H1 (cell line): ENCODE results near the gene MXD4. TPM values are rescaled to one million over a fixed set of nuclear protein-coding genes. Genes with fewer than 3 reads are reported as not detected.

Experiments used
- CTCF ChIA-PET: fragments of 300-600 bp; sonication (Branson Sonifier 250); formaldehyde crosslinking; loops from one replicate; lab custom pipeline; 2021; ENCODE audit not compliant: partially characterized antibody; lab: Charles Lee
- POLR2A ChIA-PET: fragments of 300-600 bp; sonication (Branson Sonifier 250); formaldehyde crosslinking; loops from one replicate; lab custom pipeline; 2021; ENCODE audit warnings: inconsistent platforms; ENCODE audit not compliant: partially characterized antibody; lab: Charles Lee
- DNase-seq, 2 experiments: peaks; one replicate each; pipeline versions ENCODE4 v3.0.0 to v3.0.0-alpha.2; 2010 to 2022; ENCODE audit warnings: low spot score in 2 of 2, low read depth in 1 of 2, mixed read lengths in 1 of 2
- FAIRE-seq: peaks from 2 replicates; lab custom pipeline; 2011; peaks lifted over from hg19 to GRCh38; lab: Jason Lieb, UNC
- H2AFZ ChIP-seq: 2 replicates; pipeline ENCODE4 v1.8.1; 2012; ENCODE audit warnings: low read length, inconsistent platforms
- H2AK5ac ChIP-seq: 2 replicates; pipeline ENCODE4 v1.6.1; 2013; ENCODE audit warnings: low read depth, low read length
- H2BK120ac ChIP-seq: replicated peaks from 2 replicates; pipeline ENCODE3; 2013; ENCODE audit warnings: low read depth, low read length, inconsistent platforms
- H2BK12ac ChIP-seq: 2 replicates; pipeline ENCODE4 v1.6.1; 2013; ENCODE audit warnings: low read depth, low read length
- H2BK15ac ChIP-seq: 2 replicates; pipeline ENCODE4 v1.6.1; 2013; ENCODE audit warnings: low read length
- H2BK20ac ChIP-seq: 2 replicates; pipeline ENCODE4 v1.6.1; 2013; ENCODE audit warnings: low read length
- H2BK5ac ChIP-seq: 2 replicates; pipeline ENCODE4 v1.6.1; 2013; ENCODE audit warnings: low read depth, low read length
- H3K14ac ChIP-seq: 2 replicates; pipeline ENCODE4 v1.6.1; 2013; ENCODE audit warnings: inconsistent platforms; ENCODE audit not compliant: insufficient read length
- H3K18ac ChIP-seq: 2 replicates; pipeline ENCODE4 v1.6.1; 2013; ENCODE audit warnings: low read length; ENCODE audit errors: extremely low read depth
- H3K23ac ChIP-seq: 2 replicates; pipeline ENCODE4 v1.6.1; 2013; ENCODE audit warnings: inconsistent platforms; ENCODE audit not compliant: insufficient read length
- H3K23me2 ChIP-seq: 2 replicates; pipeline ENCODE4 v1.6.1; 2013; ENCODE audit warnings: low read depth, low read length
- H3K27ac ChIP-seq: 2 replicates; pipeline ENCODE4 v1.6.1; 2011; ENCODE audit warnings: low read depth, low read length, inconsistent platforms
- H3K27me3 ChIP-seq, 4 experiments: replicated peaks in 1 of 4; 1 replicate in 1 of 4; 2 replicates in 3 of 4; pipeline versions ENCODE4 v1.6.1 to v1.8.1; 2011 to 2013; ENCODE audit warnings: low read length in 3 of 4, mild to moderate bottlenecking in 3 of 4, inconsistent platforms in 2 of 4, mixed read lengths in 2 of 4, moderate library complexity in 1 of 4; ENCODE audit not compliant: control insufficient read depth in 3 of 4, insufficient read depth in 3 of 4; ENCODE audit errors: extremely low read depth in 1 of 4
- H3K36me3 ChIP-seq, 4 experiments: 2 replicates each; pipeline versions ENCODE4 v1.6.1 to v1.8.1; 2011 to 2013; ENCODE audit warnings: mild to moderate bottlenecking in 4 of 4, low read length in 3 of 4, moderate library complexity in 2 of 4, control low read depth in 1 of 4, inconsistent platforms in 1 of 4; ENCODE audit not compliant: insufficient read depth in 4 of 4, control insufficient read depth in 2 of 4
- H3K4ac ChIP-seq: replicated peaks from 2 replicates; pipeline ENCODE3; 2013; ENCODE audit warnings: low read length, low read depth, mixed read lengths, inconsistent platforms; ENCODE audit not compliant: insufficient read length
- H3K4me1 ChIP-seq, 4 experiments: replicated peaks in 1 of 4; 1 replicate in 1 of 4; 2 replicates in 3 of 4; pipeline versions ENCODE4 v1.6.1 to v1.8.1; 2011 to 2013; ENCODE audit warnings: low read length in 3 of 4, inconsistent platforms in 2 of 4, mixed read lengths in 1 of 4; ENCODE audit not compliant: insufficient read depth in 4 of 4, control insufficient read depth in 3 of 4
- H3K4me2 ChIP-seq, 2 experiments: 2 replicates each; pipeline versions ENCODE4 v1.6.1 to v1.8.1; 2011 to 2013; ENCODE audit warnings: low read depth in 2 of 2, low read length in 2 of 2, control low read depth in 1 of 2, inconsistent platforms in 1 of 2, mild to moderate bottlenecking in 1 of 2; ENCODE audit not compliant: insufficient read depth in 1 of 2
- H3K4me3 ChIP-seq, 4 experiments: fragments of 200-600, 300-600 bp in 1 of 4; sonication (generic), shearing (Covaris generic), sonication (Bioruptor Twin) in 1 of 4; 2 replicates each; pipeline versions ENCODE4 v1.5.1 to v1.8.1; 2011 to 2016; ENCODE audit warnings: low read length in 4 of 4, low read depth in 3 of 4, control low read depth in 2 of 4, inconsistent platforms in 2 of 4, mild to moderate bottlenecking in 2 of 4, mixed read lengths in 1 of 4, moderate library complexity in 1 of 4; ENCODE audit not compliant: insufficient read depth in 2 of 4; ENCODE audit errors: extremely low read depth in 1 of 4
- H3K56ac ChIP-seq: replicated peaks from 2 replicates; pipeline ENCODE3; 2013; ENCODE audit warnings: low read depth, mild to moderate bottlenecking, mixed read lengths, low read length, inconsistent platforms; ENCODE audit not compliant: insufficient read length
- H3K79me1 ChIP-seq: 2 replicates; pipeline ENCODE4 v1.6.1; 2013; ENCODE audit warnings: low read depth, low read length, control low read depth
- H3K79me2 ChIP-seq, 2 experiments: 2 replicates each; pipeline versions ENCODE4 v1.6.1 to v1.8.1; 2012 to 2013; ENCODE audit warnings: low read length in 2 of 2, mild to moderate bottlenecking in 2 of 2, inconsistent platforms in 1 of 2; ENCODE audit not compliant: insufficient read depth in 2 of 2, control insufficient read depth in 1 of 2
- H3K9ac ChIP-seq, 4 experiments: replicated peaks in 1 of 4; 1 replicate in 1 of 4; 2 replicates in 3 of 4; pipeline versions ENCODE4 v1.6.1 to v1.8.1; 2011 to 2013; ENCODE audit warnings: low read depth in 3 of 4, low read length in 3 of 4, control low read depth in 2 of 4, mild to moderate bottlenecking in 2 of 4, moderate library complexity in 2 of 4, inconsistent platforms in 1 of 4; ENCODE audit errors: extremely low read depth in 1 of 4
- H3K9me3 ChIP-seq, 2 experiments: 2 replicates each; pipeline versions ENCODE4 v1.6.1 to v1.8.1; 2012 to 2013; ENCODE audit warnings: mild to moderate bottlenecking in 2 of 2, moderate library complexity in 2 of 2, control low read depth in 1 of 2, inconsistent platforms in 1 of 2, low read depth in 1 of 2, low read length in 1 of 2, mixed read lengths in 1 of 2; ENCODE audit not compliant: insufficient read depth in 2 of 2
- H4K20me1 ChIP-seq, 2 experiments: replicated peaks in 1 of 2; 2 replicates each; pipeline versions ENCODE3 to v1.8.1; 2011 to 2013; ENCODE audit warnings: inconsistent platforms in 2 of 2, low read length in 2 of 2, mild to moderate bottlenecking in 1 of 2; ENCODE audit not compliant: insufficient read depth in 2 of 2, control insufficient read depth in 1 of 2
- H4K5ac ChIP-seq: 2 replicates; pipeline ENCODE4 v1.6.1; 2013; ENCODE audit warnings: low read length, low read depth, mixed read lengths, inconsistent platforms; ENCODE audit not compliant: insufficient read length
- H4K8ac ChIP-seq: 2 replicates; pipeline ENCODE4 v1.8.0; 2013; ENCODE audit warnings: mild to moderate bottlenecking, moderate library complexity, low read length, inconsistent platforms; ENCODE audit not compliant: insufficient read depth; ENCODE audit errors: extremely low read depth
- H4K91ac ChIP-seq: replicated peaks from 2 replicates; pipeline ENCODE3; 2013; ENCODE audit warnings: low read length, mixed read lengths, inconsistent platforms; ENCODE audit not compliant: insufficient read length
- CBX8 ChIP-seq: fragments of 300-800, 300-1000 bp; sonication (generic); IDR thresholded peaks from 2 replicates; pipeline ENCODE4 v1.7.1; 2016; ENCODE audit warnings: low read depth, low read length, borderline replicate concordance
- EP300 ChIP-seq, 2 experiments: IDR thresholded peaks; 1 replicate in 1 of 2; 2 replicates in 1 of 2; pipeline ENCODE4 v1.6.1; 2011 to 2012; ENCODE audit warnings: low read depth in 2 of 2, low read length in 2 of 2, mild to moderate bottlenecking in 2 of 2, borderline replicate concordance in 1 of 2, inconsistent platforms in 1 of 2, moderate library complexity in 1 of 2
- RFX5 ChIP-seq: IDR thresholded peaks from 2 replicates; pipeline ENCODE4 v1.6.1; 2011; ENCODE audit warnings: low read depth, low read length, improper control_type of control experiment, borderline replicate concordance
- RNF2 ChIP-seq: fragments of 200-900, 300-1000 bp; sonication (generic); IDR thresholded peaks from 2 replicates; pipeline ENCODE4 v1.7.1; 2016; ENCODE audit warnings: borderline replicate concordance, low read depth, mild to moderate bottlenecking, antibody characterized with exemption, low read length; ENCODE audit not compliant: poor library complexity, severe bottlenecking; ENCODE audit errors: missing control alignments
- RXRA ChIP-seq: IDR thresholded peaks from 2 replicates; pipeline ENCODE4 v1.6.1; 2011; ENCODE audit warnings: low read depth, mild to moderate bottlenecking, low read length, moderate library complexity; ENCODE audit not compliant: insufficient read depth
- SAP30 ChIP-seq: fragments of 300-600 bp; sonication (generic); IDR thresholded peaks from 2 replicates; pipeline ENCODE4 v1.7.1; 2012; ENCODE audit warnings: low read length, moderate library complexity, mild to moderate bottlenecking, inconsistent platforms; ENCODE audit not compliant: insufficient read depth, insufficient replicate concordance
- WGBS, 2 experiments: shearing (Covaris generic) in 1 of 2; methylation state at CpG; one replicate each; pipeline versions ENCODE4 v1.1.6 to v1.1.7; 2013 to 2015; ENCODE audit warnings: low lambda C conversion rate in 2 of 2, mixed read lengths in 2 of 2, inconsistent platforms in 1 of 2, low coverage in 1 of 2, missing lambda C conversion rate in 1 of 2; ENCODE audit not compliant: insufficient replicate concordance in 2 of 2, insufficient coverage in 1 of 2, insufficient read length in 1 of 2; ENCODE audit errors: extremely low coverage in 1 of 2, missing lambda C conversion rate in 1 of 2; 5-methylcytosine and 5-hydroxymethylcytosine counted together
- polyA plus RNA-seq, 7 experiments: library from polyadenylated mRNA; depleted of rRNA in 3 of 7; stranded (reverse) in 5 of 7; unstranded in 2 of 7; fragments of >200 nt in 5 of 7; fragments of 200-250 nt in 2 of 7; gene quantifications; 1 replicate in 5 of 7; 2 replicates in 1 of 7; 4 replicates in 1 of 7; pipeline versions ENCODE4 v1.2.1 to v1.2.3, GENCODE V29; 2011 to 2013; ENCODE audit warnings: missing spikeins in 2 of 7, mixed read lengths in 2 of 7
- total RNA-seq: library from RNA; stranded (reverse); fragmentation: NEBNext Ultra II Directional; extraction: Animal tissue kit (Norgen Biotek cat#: 25700); gene quantifications from 2 replicates; pipeline ENCODE4 v1.2.1, GENCODE V29; 2021
- TF ChIP-seq, protein P1 (sequence below): IDR thresholded peaks from 2 replicates; pipeline ENCODE4 v1.6.1; 2012; ENCODE audit warnings: inconsistent platforms

MXD4 gene
- total and polyA plus RNA-seq, 2 of the 8 experiments (the other 6 are each of a cell fraction or from before 2014, with no cell fraction given): 18.0 to 20.8 TPM

DNA sequence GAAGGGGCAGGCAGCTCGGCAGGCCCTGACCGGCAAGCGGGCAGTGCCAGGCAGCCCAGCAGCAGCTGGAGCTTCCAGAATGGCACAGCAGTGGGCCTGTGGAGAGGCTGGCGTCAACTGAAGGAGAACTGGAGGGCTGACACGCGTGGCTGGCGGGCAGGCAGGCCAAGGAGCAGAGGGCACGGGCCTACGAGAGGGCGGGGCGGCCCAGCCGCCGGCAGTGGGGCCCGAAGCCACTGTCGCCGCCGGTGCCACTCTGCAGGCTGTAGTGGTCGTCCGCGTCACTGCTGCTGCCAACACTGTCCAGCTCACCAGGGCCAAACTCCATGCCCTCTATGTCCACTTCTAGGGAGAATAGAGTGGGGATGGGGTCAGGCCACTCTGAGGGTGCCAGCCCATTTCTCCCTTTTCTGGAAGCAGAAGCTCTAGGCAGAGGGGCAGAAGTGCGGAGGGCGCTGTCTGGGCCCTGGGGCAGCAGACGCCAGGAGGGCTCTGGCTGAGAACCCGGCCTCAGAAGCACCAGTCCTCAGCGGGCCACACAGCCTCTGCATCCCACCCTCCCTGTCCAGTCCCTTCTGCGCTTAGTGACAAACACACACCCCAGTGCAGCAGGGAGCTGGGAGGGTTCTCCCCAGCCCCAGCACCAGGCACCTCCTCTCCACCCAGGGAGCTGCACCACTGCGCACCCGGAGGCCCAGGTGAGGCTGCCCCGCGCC is 11.4 kb downstream of the MXD4 start:
- H3K79me2 ChIP-seq: no peaks in the 10 kb centered on the region
- no peak overlapping the region for H2BK12ac ChIP-seq
- H4K91ac ChIP-seq: no peak overlapping the region
- no peak overlapping the region for H3K4me2 ChIP-seq
- no peaks in the 10 kb centered on the region for H3K79me1 ChIP-seq
- H3K27ac ChIP-seq: no peak overlapping the region
- H3K36me3 ChIP-seq: peaks cover 0 to 5% (median 2%) of the 10 kb centered on the region in 4 experiments; a peak in 2 of 8 replicates
- no peak overlapping the region for H3K4ac ChIP-seq
- peak in 1 of 2 experiments; percentile 37 for DNase-seq
- WGBS, 2 experiments: 93% methylated on average over 29 of the region's 30 CpGs; no CpG with 5 or more reads in 1 of the 2 experiments
- no peak overlapping the region for H2BK15ac ChIP-seq
- ChIA-PET POLR2A (interaction anchor here (0.8 kb wide), 1 partner anchor 8 kb away, joined by 3 read pairs; the partner anchor contains the start of genes HAUS3 and POLN), CTCF (interaction anchor here (0.6 to 1.5 kb wide), 5 partner anchors 12 to 203 kb away, joined by 3 to 4 read pairs (median 3); no protein-coding TSS in a partner anchor)
- no peak overlapping the region for H3K9ac ChIP-seq
- no peak overlapping the region for H2BK5ac ChIP-seq
- H3K9me3 ChIP-seq: no peaks in the 10 kb centered on the region; a peak in 1 of 4 replicates
- no peak overlapping the region for H2BK120ac ChIP-seq
- H2AFZ ChIP-seq: no peak overlapping the region
- H3K23ac ChIP-seq: no peak overlapping the region
- H4K20me1 ChIP-seq: peaks cover 0 to 5% of the 10 kb centered on the region in 2 experiments
- H3K4me3 ChIP-seq: no peak overlapping the region
- no peak overlapping the region for H2BK20ac ChIP-seq
- no peak overlapping the region for H2AK5ac ChIP-seq
- no peak overlapping the region for H4K5ac ChIP-seq
- no peak for FAIRE-seq
- no peaks in the 10 kb centered on the region for H3K23me2 ChIP-seq
- no peak overlapping the region for H3K56ac ChIP-seq
- 0 out of 7 replicates have a peak, but pooled peaks cover 0 to 4% (median 0%) of the 10 kb centered on the region in 4 experiments for H3K4me1 ChIP-seq
- H3K14ac ChIP-seq: no peak overlapping the region
- H4K8ac ChIP-seq: peak overlapping the region; percentile 22; the same call in 1 of the 2 replicates
- no peaks in the 10 kb centered on the region for H3K27me3 ChIP-seq
- H3K18ac ChIP-seq: no peak overlapping the region
- TF ChIP-seq EP300 (IDR thresholded peaks at IDR 0.05; ENCODE audit: borderline replicate concordance in 1 of 2, low read depth in 2 of 2, low read length in 2 of 2) (no peak), SAP30 (no peak), RFX5 (no peak), RNF2 (no peak), CBX8 (no peak), RXRA (no peak)
- TF ChIP-seq, protein P1, sequence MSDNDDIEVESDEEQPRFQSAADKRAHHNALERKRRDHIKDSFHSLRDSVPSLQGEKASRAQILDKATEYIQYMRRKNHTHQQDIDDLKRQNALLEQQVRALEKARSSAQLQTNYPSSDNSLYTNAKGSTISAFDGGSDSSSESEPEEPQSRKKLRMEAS: no peak
